PC-9 (cell line): Measurements from ENCODE around the gene AMOTL1. TPM values are rescaled to one million over a fixed set of nuclear protein-coding genes. Genes with fewer than 3 reads are reported as not detected.

Experiments
- BruUV-seq: library from RNA; stranded (reverse); fragments of 400-500 nt; replicated peaks from 2 replicates; lab custom pipeline; 2021; lab: Mats Ljungman, UMichigan
- CTCF ChIA-PET: fragments of 300-600 bp; sonication (Branson Sonifier 250); formaldehyde crosslinking; loops from one replicate; lab custom pipeline; 2022; ENCODE audit warnings: antibody characterized with exemption; lab: Charles Lee
- POLR2A ChIA-PET: fragments of 300-600 bp; sonication (Branson Sonifier 250); formaldehyde crosslinking; loops from one replicate; lab custom pipeline; 2022; ENCODE audit warnings: antibody characterized with exemption; ENCODE audit not compliant: unreplicated experiment; lab: Charles Lee
- DNase-seq, 2 experiments: peaks; one replicate each; pipeline versions ENCODE4 v3.0.0 to v3.0.0-alpha.2; 2015 to 2022; ENCODE audit warnings: mixed read lengths in 1 of 2
- H2AFZ ChIP-seq: fragments of 200-600 bp; sonication (generic); 2 replicates; pipeline ENCODE4 v1.8.1; 2017; ENCODE audit warnings: antibody characterized with exemption
- H3F3A ChIP-seq: fragments of 200-600 bp; sonication (generic); 2 replicates; pipeline ENCODE4 v1.8.1; 2017; ENCODE audit warnings: antibody characterized with exemption, mild to moderate bottlenecking, low read depth; ENCODE audit not compliant: insufficient read depth
- H3K27ac ChIP-seq: fragments of 200-600 bp; sonication (generic); 2 replicates; pipeline ENCODE4 v1.6.1; 2016; ENCODE audit warnings: mixed run types
- H3K27me3 ChIP-seq: fragments of 200-600 bp; sonication (generic); 2 replicates; pipeline ENCODE4 v1.6.1; 2016; ENCODE audit warnings: low read depth, mixed run types; ENCODE audit not compliant: insufficient read depth
- H3K36me3 ChIP-seq: fragments of 200-600 bp; sonication (generic); 2 replicates; pipeline ENCODE4 v1.6.1; 2016; ENCODE audit warnings: low read depth, mixed run types
- H3K4me1 ChIP-seq: fragments of 200-600 bp; sonication (generic); replicated peaks from 2 replicates; pipeline ENCODE4 v1.6.1; 2016; ENCODE audit warnings: mixed run types; ENCODE audit not compliant: insufficient read depth
- H3K4me2 ChIP-seq: fragments of 200-600 bp; sonication (generic); 2 replicates; pipeline ENCODE4 v1.6.1; 2017; ENCODE audit warnings: mixed run types
- H3K4me3 ChIP-seq: fragments of 200-600 bp; sonication (generic); 2 replicates; pipeline ENCODE4 v1.6.1; 2016; ENCODE audit warnings: mixed run types
- H3K79me2 ChIP-seq: fragments of 200-600 bp; sonication (generic); 2 replicates; pipeline ENCODE4 v1.6.1; 2017; ENCODE audit warnings: low read depth, mixed run types
- H3K9me2 ChIP-seq: fragments of 200-600 bp; sonication (generic); 2 replicates; pipeline ENCODE4 v1.8.1; 2017; ENCODE audit warnings: mild to moderate bottlenecking; ENCODE audit not compliant: insufficient read depth
- H3K9me3 ChIP-seq: fragments of 200-600 bp; sonication (generic); 2 replicates; pipeline ENCODE4 v1.8.1; 2016; ENCODE audit warnings: low read depth; ENCODE audit not compliant: insufficient read depth
- H4K20me1 ChIP-seq: fragments of 200-600 bp; sonication (generic); 2 replicates; pipeline ENCODE4 v1.8.1; 2017; ENCODE audit not compliant: insufficient read depth
- CTCF ChIP-seq: fragments of 200-600 bp; sonication (generic); conservative IDR thresholded peaks from 2 replicates; pipeline ENCODE4 v1.6.1; 2017; ENCODE audit warnings: mixed run types, antibody characterized with exemption, mild to moderate bottlenecking, moderate library complexity
- EZH2 ChIP-seq: fragments of 200-600 bp; sonication (generic); IDR thresholded peaks from 2 replicates; pipeline ENCODE4 v1.8.0; 2017; ENCODE audit warnings: antibody characterized with exemption, low read depth
- intact Hi-C: fragments of 100-400 bp; cut with micrococcal nuclease; formaldehyde crosslinking; loops from one replicate; pipeline ENCODE4 v1.10.0; 2022; ENCODE audit not compliant: unreplicated experiment
- total RNA-seq: library from RNA; stranded (reverse); gene quantifications from 2 replicates; pipeline ENCODE4 v1.2.3, GENCODE V29; 2021

The AMOTL1 gene
- total RNA-seq, 1 experiment from 2014 or later: 60.5 TPM

- peak; percentile 64 for TF ChIP-seq CTCF
- no peak for TF ChIP-seq EZH2
- intact Hi-C loops: no loop called here
- CTCF ChIA-PET: interaction anchor here (0.6 to 1.6 kb wide), 8 partner anchors 14 to 1584 kb away, joined by 3 to 5 read pairs (median 4); no protein-coding TSS in a partner anchor
- peak overlapping the region; percentile 95 for H2AFZ ChIP-seq
- peak in 1 of 2 experiments; percentile 79 for DNase-seq
- H3K36me3 ChIP-seq: no peaks in the 10 kb centered on the region
- H3K4me2 ChIP-seq: peak overlapping the region; percentile 98
- H3F3A ChIP-seq: peaks cover 49% of the 10 kb centered on the region
- H4K20me1 ChIP-seq: no peaks in the 10 kb centered on the region
- H3K27me3 ChIP-seq: no peaks in the 10 kb centered on the region
- H3K9me3 ChIP-seq: no peaks in the 10 kb centered on the region
- H3K27ac ChIP-seq: peak overlapping the region; percentile 48
- POLR2A ChIA-PET: interaction anchor here (0.6 to 0.7 kb wide), 2 partner anchors 10 to 28 kb away, joined by 3 to 5 read pairs; no protein-coding TSS in a partner anchor
- no TSS peak for BruUV-seq
- H3K4me1 ChIP-seq: peaks cover 85% of the 10 kb centered on the region
- no peaks in the 10 kb centered on the region for H3K9me2 ChIP-seq
- peak overlapping the region; percentile 93 for H3K4me3 ChIP-seq
- H3K79me2 ChIP-seq: peaks cover 49% of the 10 kb centered on the region
Observed at GRCh38 chr11:94741022-94741679, 27.0 kb upstream of the AMOTL1 start.

GRCh38 chr11:94742665-94743064, 25.5 kb upstream of the AMOTL1 start:
- BruUV-seq: no TSS peak
- Histone ChIP-seq H3F3A (peaks cover 49% of the 10 kb centered on the region), H3K9me2 (no peaks in the 10 kb centered on the region), H3K9me3 (no peaks in the 10 kb centered on the region), H3K4me2 (peak overlapping the region; percentile 98), H3K4me3 (peak overlapping the region; percentile 93; the same call in 1 of the 2 replicates), H3K4me1 (peaks cover 85% of the 10 kb centered on the region), H4K20me1 (no peaks in the 10 kb centered on the region), H2AFZ (no peak overlapping the region), H3K27me3 (no peaks in the 10 kb centered on the region), H3K79me2 (peaks cover 49% of the 10 kb centered on the region), H3K36me3 (no peaks in the 10 kb centered on the region), H3K27ac (peak overlapping the region; percentile 22)
- no peak for TF ChIP-seq EZH2
- TF ChIP-seq CTCF: no peak; the same call in 1 of the 2 replicates
- POLR2A ChIA-PET: interaction anchor here (0.6 to 0.7 kb wide), 3 partner anchors 35 to 155 kb away, joined by 3 to 5 read pairs (median 4); no protein-coding TSS in a partner anchor
- peak in 1 of 2 experiments; percentile 72 for DNase-seq
- CTCF ChIA-PET: interaction anchor here (0.5 to 0.9 kb wide), 3 partner anchors 19 to 1004 kb away, joined by 3 read pairs; no protein-coding TSS in a partner anchor
- intact Hi-C loops: no loop called here

GRCh38 chr11:94746721-94747120, 21.4 kb upstream of the AMOTL1 start:
- Histone ChIP-seq H4K20me1 (no peaks in the 10 kb centered on the region), H3K9me3 (no peaks in the 10 kb centered on the region), H3K27ac (peak overlapping the region; percentile 99), H3K4me1 (peaks cover 96% of the 10 kb centered on the region), H3K4me2 (peak overlapping the region; percentile 66), H3K36me3 (peaks cover 5% of the 10 kb centered on the region; the same call in 1 of the 2 replicates), H3K27me3 (no peaks in the 10 kb centered on the region), H3F3A (peaks cover 57% of the 10 kb centered on the region), H3K4me3 (peak overlapping the region; percentile 14; the same call in 1 of the 2 replicates), H2AFZ (no peak overlapping the region), H3K9me2 (no peaks in the 10 kb centered on the region), H3K79me2 (peaks cover 56% of the 10 kb centered on the region)
- CTCF ChIA-PET: interaction anchor here (0.6 to 2.4 kb wide), 3 partner anchors 15 to 131 kb away, joined by 3 to 15 read pairs (median 3); no protein-coding TSS in a partner anchor
- TF ChIP-seq EZH2: no peak
- TF ChIP-seq CTCF: no peak
- intact Hi-C loops: loop anchor here (1.0 to 2.0 kb wide), 6 partner anchors 8 to 123 kb away; no protein-coding TSS in a partner anchor
- POLR2A ChIA-PET: interaction anchor here (0.5 to 0.7 kb wide), 6 partner anchors 12 to 152 kb away, joined by 3 to 7 read pairs (median 4); no protein-coding TSS in a partner anchor
- no TSS peak for BruUV-seq
- DNase-seq: peak; percentile 45 to 99
